Activated T-helper 1 cell treated with anti-CD3 and anti-CD28 coated beads, Interleukin-2, amount 50 U/mL, for 16 hours (primary cell): ENCODE results near the gene RNU7-1.

Source experiments
- DNase-seq, 2 donors: peaks; one replicate each; pipeline ENCODE4 v3.0.0-alpha.2; 2020; ENCODE audit warnings: low read depth in 1 of 2, low spot score in 1 of 2

The RNU7-1 gene

GRCh38 chr12:6963016-6963731 lies 19.6 kb downstream of the RNU7-1 start:
- no peak for DNase-seq

- DNase-seq = no peak
These were observed 20.3 kb downstream of the RNU7-1 start for GRCh38 chr12:6963791-6964413.

- DNase-seq = no peak
These were observed 21.0 kb downstream of the RNU7-1 start for GRCh38 chr12:6964605-6965025.

GRCh38 chr12:6965026-6965661 lies 21.5 kb downstream of the RNU7-1 start:
- DNase-seq = peak; percentile 79

GRCh38 chr12:6965714-6966113 lies 22.1 kb downstream of the RNU7-1 start:
- DNase-seq = no peak

GRCh38 chr12:6966351-6966750 lies 22.7 kb downstream of the RNU7-1 start:
- DNase-seq = no peak

- DNase-seq = no peak
These were observed 24.1 kb downstream of the RNU7-1 start for GRCh38 chr12:6967651-6968100.

GRCh38 chr12:6968426-6968825 lies 24.8 kb downstream of the RNU7-1 start:
- DNase-seq = no peak

- DNase-seq = no peak
These were observed 26.5 kb downstream of the RNU7-1 start for GRCh38 chr12:6970096-6970527.

GRCh38 chr12:6974180-6974579 lies 30.6 kb downstream of the RNU7-1 start:
- DNase-seq = no peak

- DNase-seq = no peak
These were observed 31.8 kb downstream of the RNU7-1 start for GRCh38 chr12:6975297-6976032.

GRCh38 chr12:6977653-6978052 lies 34.0 kb downstream of the RNU7-1 start:
- DNase-seq = no peak

GRCh38 chr12:6978188-6978587 lies 34.6 kb downstream of the RNU7-1 start:
- DNase-seq = no peak

- DNase-seq = no peak
These were observed 35.0 kb downstream of the RNU7-1 start for GRCh38 chr12:6978611-6979011.

- no peak for DNase-seq
These were observed 35.4 kb downstream of the RNU7-1 start for GRCh38 chr12:6979021-6979420.

GRCh38 chr12:6979453-6979852 lies 35.8 kb downstream of the RNU7-1 start:
- no peak for DNase-seq

GRCh38 chr12:6980075-6980474 lies 36.5 kb downstream of the RNU7-1 start:
- DNase-seq = no peak

GRCh38 chr12:6980740-6981139 lies 37.1 kb downstream of the RNU7-1 start:
- no peak for DNase-seq

GRCh38 chr12:6981152-6982052 lies 37.8 kb downstream of the RNU7-1 start:
- no peak for DNase-seq

- no peak for DNase-seq
These were observed 38.9 kb downstream of the RNU7-1 start for GRCh38 chr12:6982532-6982931.
